Left renal pelvis (tissue), 4 donors: ENCODE data around the gene IFNGR1. TPM values are rescaled to one million over a fixed set of nuclear protein-coding genes. Genes with fewer than 3 reads are reported as not detected.

Experiments
- DNase-seq, 4 donors: peaks; one replicate each; pipeline ENCODE4 v3.0.0-alpha.2; 2013; ENCODE audit warnings: low read depth in 4 of 4, low spot score in 3 of 4
- polyA plus RNA-seq, 4 donors: library from polyadenylated mRNA; unstranded; fragments of 120-200 nt; gene quantifications; one replicate each; pipeline ENCODE4 v1.2.1, GENCODE V29; 2013; ENCODE audit not compliant: insufficient read length in 4 of 4

IFNGR1 gene
- polyA plus RNA-seq, 4 donors = 54.8 to 73.7 (median 62.4) TPM

DNA sequence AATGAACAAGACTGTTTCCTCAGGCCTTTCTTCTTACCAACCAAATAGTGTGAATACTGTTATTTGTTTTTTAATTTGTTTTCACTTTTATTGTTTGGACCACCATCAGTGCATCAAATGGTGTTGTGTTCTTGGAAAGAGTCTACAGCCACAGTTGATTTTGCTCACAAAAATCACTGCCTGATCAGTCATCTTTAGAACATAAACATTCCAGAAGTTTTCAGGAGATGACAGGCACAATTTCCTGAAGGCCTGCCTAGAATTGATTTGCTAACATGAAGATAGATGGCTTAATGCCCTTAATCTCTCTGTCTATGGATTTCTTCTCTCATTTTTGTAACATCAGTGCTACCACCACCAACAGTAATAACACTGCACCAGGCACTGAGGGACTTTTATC is 59.3 kb downstream of the IFNGR1 start:
- no peak for DNase-seq

DNA sequence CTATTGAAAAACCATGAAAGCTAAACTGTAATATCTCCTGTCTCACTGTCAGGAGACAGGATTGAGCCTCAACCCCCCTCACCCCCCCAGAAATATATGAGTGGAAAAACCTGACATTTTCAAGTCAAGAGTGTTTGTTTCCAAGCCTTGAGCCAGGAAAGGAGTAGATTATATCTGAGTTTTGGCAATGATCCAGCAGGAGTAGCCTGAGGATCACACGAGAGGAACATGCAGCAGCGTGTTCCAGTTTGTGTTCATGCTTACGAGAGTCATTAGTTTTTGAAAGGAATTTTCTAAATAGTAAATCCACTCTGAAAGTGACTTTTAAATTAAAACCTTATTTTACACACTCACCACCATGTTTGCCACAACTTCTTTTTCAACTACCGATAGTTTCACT is 61.6 kb downstream of the IFNGR1 start:
- peak in 1 of 4 donors; percentile 14 for DNase-seq

DNA sequence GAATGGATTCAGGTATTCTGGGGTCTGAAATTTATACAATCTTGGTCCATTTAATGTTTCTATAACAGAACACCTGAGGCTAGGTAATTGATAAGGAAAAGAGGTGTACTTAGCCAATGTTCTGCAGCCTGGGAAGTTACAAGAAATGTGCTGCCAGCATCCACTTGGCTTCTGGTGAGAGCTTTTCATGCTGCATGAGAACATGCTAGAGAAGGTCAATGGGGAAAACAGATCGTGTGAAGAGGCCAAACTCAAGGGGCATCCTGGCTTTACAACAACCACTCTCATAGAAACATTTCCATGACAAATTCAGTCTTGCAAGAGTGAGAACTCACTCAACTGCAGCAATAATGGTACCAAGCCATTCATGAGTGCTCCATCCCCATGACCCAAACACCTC is 62.5 kb downstream of the IFNGR1 start:
- DNase-seq = no peak

DNA sequence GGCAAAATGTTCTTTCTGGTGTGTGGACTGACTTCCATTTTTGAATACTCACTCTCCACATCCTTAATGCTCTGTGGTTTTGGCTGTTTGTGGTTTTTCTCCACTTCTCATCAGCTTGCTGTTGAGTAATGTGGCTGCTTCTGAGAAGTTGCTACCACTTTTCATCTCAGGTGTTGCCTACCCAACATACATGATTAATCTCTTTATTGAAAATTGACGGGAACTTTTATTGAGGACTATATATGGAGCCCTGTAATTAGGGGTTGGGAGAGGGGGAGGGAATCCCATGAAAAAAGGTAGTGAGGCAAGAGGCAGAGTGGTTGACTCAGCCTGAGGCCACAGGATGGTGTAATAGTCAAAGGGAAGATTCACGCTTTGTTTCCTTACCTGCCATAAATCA is 63.4 kb downstream of the IFNGR1 start:
- no peak for DNase-seq

DNA sequence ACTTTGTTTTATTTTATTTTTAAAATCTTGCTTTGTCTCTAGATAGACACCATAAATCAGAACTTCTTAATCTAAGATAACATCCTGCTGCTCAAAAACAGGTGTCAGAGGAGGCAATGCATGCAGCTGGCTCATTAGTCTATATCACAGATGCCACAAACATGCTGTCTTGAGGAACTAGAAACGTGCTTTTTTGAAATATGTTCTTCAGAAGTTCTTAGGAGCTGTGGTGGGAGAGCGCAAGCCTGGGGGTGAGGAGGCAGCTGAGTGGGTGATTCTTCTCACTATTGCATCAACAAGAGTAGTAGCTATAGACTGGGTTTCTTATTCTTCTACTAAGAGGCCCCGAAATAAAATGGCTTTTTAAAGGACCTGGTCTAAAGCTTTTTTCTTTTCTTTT is 69.1 kb downstream of the IFNGR1 start:
- no peak for DNase-seq

DNA sequence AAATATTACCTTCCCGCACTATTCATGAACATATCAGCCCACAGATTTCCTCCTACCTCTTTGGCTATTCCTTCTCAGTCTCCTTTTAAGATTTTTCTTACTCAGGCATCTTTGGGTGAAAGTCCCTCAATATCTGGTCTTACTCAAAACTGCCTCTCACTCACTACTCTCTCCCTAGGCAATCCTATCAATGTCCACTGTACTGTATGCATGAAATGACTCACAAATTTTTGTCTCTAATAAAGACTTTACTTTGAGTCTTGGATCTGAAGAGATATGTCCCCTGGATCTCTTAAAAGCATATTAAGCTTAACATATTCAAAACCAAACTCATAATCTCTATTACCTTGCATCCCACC is 70.2 kb downstream of the IFNGR1 start:
- DNase-seq = no peak

DNA sequence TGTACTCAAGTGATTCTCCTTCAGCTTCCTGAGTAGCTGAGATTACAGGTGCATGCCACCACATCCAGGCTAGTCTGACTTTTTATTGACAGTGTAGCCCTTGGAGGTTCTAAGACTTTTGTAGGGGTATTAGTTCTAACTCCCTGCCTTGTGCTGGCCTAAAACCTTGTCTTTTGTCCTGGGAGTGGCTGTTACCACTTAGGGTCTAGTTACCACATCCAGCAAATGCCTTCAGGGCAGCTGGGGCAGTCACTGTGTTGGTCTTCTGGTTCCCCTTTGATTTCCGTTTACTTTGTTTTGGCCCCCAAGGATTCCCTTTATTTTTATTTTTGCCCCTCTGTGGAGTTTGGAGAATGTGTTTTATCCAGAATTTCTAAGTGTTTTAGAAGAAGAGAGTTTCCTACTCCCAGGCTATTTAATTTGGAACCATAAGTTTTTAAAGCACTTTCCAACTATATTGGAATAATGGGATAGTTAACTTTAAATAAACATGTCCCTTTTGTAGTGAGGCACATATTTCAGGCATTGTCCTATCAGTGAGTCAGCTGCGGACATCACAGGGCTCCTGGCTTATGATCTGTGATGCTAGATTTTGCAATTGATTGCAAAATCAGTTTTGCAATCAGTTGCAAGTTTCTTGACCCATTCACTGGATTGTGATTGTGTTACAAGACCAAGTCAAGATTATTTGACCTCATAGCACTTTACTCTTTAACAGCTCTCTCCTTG is 70.7 kb downstream of the IFNGR1 start:
- DNase-seq = no peak

Other genes with a start within 250 kb of the IFNGR1 start
- gene IL20RA, start 174.4 kb downstream of the IFNGR1 start, polyA plus RNA-seq = 1 to 10 TPM in 3 of 4 donors, under 1 TPM in 1; 0.63 to 2.0 (median 1.6) TPM
- gene IL22RA2, start 45.7 kb downstream of the IFNGR1 start, polyA plus RNA-seq = not detected